SK-N-SH (cell line): ENCODE results near the gene BLVRA. TPM values are rescaled to one million over a fixed set of nuclear protein-coding genes. Genes with fewer than 3 reads are reported as not detected.
A peak's percentile ranks its signal among the peaks of the same experiment; 100 is the strongest.
"Not testable (repeated sequence)": the region's sequence is repeated elsewhere in the genome, so short reads cannot be mapped to it uniquely, and the experiment has no call there.

Experiments used
- CTCF ChIA-PET: fragments of 300-600, 350-600 bp; formaldehyde crosslinking; extraction: SDS; loops from one replicate; lab custom pipeline; 2021; lab: Yijun Ruan, JAX
- POLR2A ChIA-PET: fragments of 350-600 bp; sonication (Branson Sonifier 250); formaldehyde crosslinking; extraction: SDS; loops from one replicate; lab custom pipeline; 2020; ENCODE audit warnings: antibody characterized with exemption, inconsistent platforms; lab: Yijun Ruan, JAX
- DNase-seq: peaks from one replicate; pipeline ENCODE4 v3.0.0; 2012
- H2AFZ ChIP-seq: fragments of 200-600 bp; sonication (generic); 2 replicates; pipeline ENCODE4 v1.8.1; 2016; ENCODE audit warnings: antibody characterized with exemption, mild to moderate bottlenecking, low read depth
- H3F3A ChIP-seq: fragments of 200-600 bp; sonication (generic); replicated peaks from 2 replicates; pipeline ENCODE3; 2016; ENCODE audit warnings: antibody characterized with exemption, mild to moderate bottlenecking; ENCODE audit not compliant: insufficient read depth
- H3K27ac ChIP-seq, 2 experiments: fragments of 200-500 bp in 1 of 2; fragments of 200-600 bp in 1 of 2; sonication (Bioruptor generic) in 1 of 2; sonication (generic), shearing (Covaris generic) in 1 of 2; 2 replicates each; pipeline versions ENCODE4 v1.5.1 to v1.6.1; 2014 to 2016; ENCODE audit warnings: low read depth in 2 of 2, inconsistent platforms in 1 of 2, low read length in 1 of 2, mild to moderate bottlenecking in 1 of 2, mixed read lengths in 1 of 2
- H3K27me3 ChIP-seq: fragments of 200-600 bp; sonication (generic), shearing (Covaris generic); 2 replicates; pipeline ENCODE4 v1.6.1; 2016; ENCODE audit warnings: mixed run types; ENCODE audit not compliant: insufficient read depth
- H3K36me3 ChIP-seq, 2 experiments: fragments of 200-500 bp in 1 of 2; fragments of 200-600 bp in 1 of 2; sonication (Bioruptor generic) in 1 of 2; sonication (generic) in 1 of 2; replicated peaks in 1 of 2; 2 replicates each; pipeline versions ENCODE3 to v1.5.1; 2014 to 2016; ENCODE audit warnings: low read length in 1 of 2, mild to moderate bottlenecking in 1 of 2; ENCODE audit not compliant: insufficient read depth in 2 of 2, control insufficient read depth in 1 of 2
- H3K4me1 ChIP-seq, 2 experiments: fragments of 200-500 bp in 1 of 2; fragments of 200-600 bp in 1 of 2; sonication (Bioruptor generic) in 1 of 2; sonication (generic), shearing (Covaris generic) in 1 of 2; 2 replicates each; pipeline versions ENCODE4 v1.5.1 to v1.6.1; 2014 to 2016; ENCODE audit warnings: low read depth in 1 of 2, low read length in 1 of 2, mixed run types in 1 of 2; ENCODE audit not compliant: insufficient read depth in 2 of 2, control insufficient read depth in 1 of 2
- H3K4me2 ChIP-seq: fragments of 200-600 bp; sonication (generic), shearing (Covaris generic); 2 replicates; pipeline ENCODE4 v1.6.1; 2017; ENCODE audit warnings: mixed run types
- H3K4me3 ChIP-seq, 2 experiments: fragments of 200-500 bp in 1 of 2; fragments of 200-600 bp in 1 of 2; sonication (Bioruptor generic) in 1 of 2; sonication (generic), shearing (Covaris generic) in 1 of 2; 2 replicates each; pipeline versions ENCODE4 v1.5.1 to v1.8.1; 2014 to 2016; ENCODE audit warnings: low read depth in 2 of 2, inconsistent platforms in 1 of 2, low read length in 1 of 2, mild to moderate bottlenecking in 1 of 2, mixed read lengths in 1 of 2, moderate library complexity in 1 of 2
- H3K79me2 ChIP-seq: fragments of 200-600 bp; sonication (generic); 2 replicates; pipeline ENCODE4 v1.8.1; 2017; ENCODE audit warnings: mild to moderate bottlenecking; ENCODE audit not compliant: insufficient read depth
- H3K9ac ChIP-seq: fragments of 200-600 bp; sonication (generic); 2 replicates; pipeline ENCODE4 v1.6.1; 2017; ENCODE audit warnings: mixed run types
- H3K9me2 ChIP-seq: fragments of 200-600 bp; sonication (generic); 2 replicates; pipeline ENCODE4 v1.6.1; 2017; ENCODE audit warnings: mixed run types
- H3K9me3 ChIP-seq: fragments of 200-600 bp; sonication (generic); 2 replicates; pipeline ENCODE4 v1.6.1; 2017; ENCODE audit warnings: mixed run types, mild to moderate bottlenecking, moderate library complexity
- H4K20me1 ChIP-seq: fragments of 200-600 bp; sonication (generic); 2 replicates; pipeline ENCODE4 v1.6.1; 2017; ENCODE audit warnings: mild to moderate bottlenecking, mixed run types; ENCODE audit not compliant: insufficient read depth
- CTCF ChIP-seq: fragments of 200-600 bp; sonication (generic); IDR thresholded peaks from 2 replicates; pipeline ENCODE4 v1.6.1; 2017; ENCODE audit warnings: antibody characterized with exemption, mild to moderate bottlenecking, moderate library complexity
- EP300 ChIP-seq, 2 experiments: IDR thresholded peaks; 2 replicates each; pipeline versions ENCODE4 v1.4.0 to v1.6.1; 2012; ENCODE audit warnings: borderline replicate concordance in 1 of 2, low read depth in 1 of 2, low read length in 1 of 2
- EZH2phosphoT487 ChIP-seq: fragments of 200-600 bp; sonication (generic); IDR thresholded peaks from 2 replicates; pipeline ENCODE4 v1.6.1; 2017; ENCODE audit warnings: low read depth, mixed run types, mild to moderate bottlenecking, antibody characterized with exemption, moderate library complexity, borderline replicate concordance
- FOXJ3 ChIP-seq: sonication (generic); formaldehyde crosslinking; IDR thresholded peaks from 2 replicates; pipeline ENCODE4 v1.5.1; 2020; ENCODE audit warnings: mild to moderate bottlenecking, missing genetic modification reagents
- FOXM1 ChIP-seq: IDR thresholded peaks from 2 replicates; pipeline ENCODE4 v1.4.0; 2012; ENCODE audit warnings: low read depth, mild to moderate bottlenecking
- MAX ChIP-seq: IDR thresholded peaks from 2 replicates; pipeline ENCODE4 v1.4.0; 2012; ENCODE audit warnings: low read depth
- MEF2A ChIP-seq: IDR thresholded peaks from 2 replicates; pipeline ENCODE4 v1.4.0; 2012; ENCODE audit warnings: low read depth, borderline replicate concordance
- RAD21 ChIP-seq: IDR thresholded peaks from 2 replicates; pipeline ENCODE4 v1.6.1; 2012; ENCODE audit warnings: mild to moderate bottlenecking, low read length
- REST ChIP-seq: IDR thresholded peaks from 2 replicates; pipeline ENCODE4 v1.6.1; 2012; ENCODE audit warnings: mild to moderate bottlenecking, low read depth, low read length, moderate library complexity
- RXRA ChIP-seq: IDR thresholded peaks from 2 replicates; pipeline ENCODE4 v1.4.0; 2012; ENCODE audit warnings: low read depth, mild to moderate bottlenecking, borderline replicate concordance
- SIN3A ChIP-seq: IDR thresholded peaks from 2 replicates; pipeline ENCODE4 v1.6.1; 2012; ENCODE audit warnings: low read depth, mild to moderate bottlenecking, low read length, moderate library complexity, borderline replicate concordance
- TEAD4 ChIP-seq: IDR thresholded peaks from 2 replicates; pipeline ENCODE4 v1.4.0; 2012; ENCODE audit warnings: mild to moderate bottlenecking, borderline replicate concordance; ENCODE audit not compliant: insufficient read depth
- YY1 ChIP-seq: IDR thresholded peaks from 2 replicates; pipeline ENCODE4 v1.4.0; 2012; ENCODE audit warnings: low read depth, mild to moderate bottlenecking
- WGBS: methylation state at CpG from one replicate; pipeline ENCODE4 v1.1.6; 2017; ENCODE audit warnings: low lambda C conversion rate; 5-methylcytosine and 5-hydroxymethylcytosine counted together
- polyA plus RNA-seq, 3 experiments: library from polyadenylated mRNA; depleted of rRNA; stranded (reverse); fragments of >200 nt; gene quantifications; 2 replicates each; pipeline ENCODE4 v1.2.3, GENCODE V29; 2012

Gene BLVRA
- polyA plus RNA-seq, 1 of the 3 experiments (the other 2 are of a cell fraction) = 123 TPM

GRCh38 chr7:43808410-43808809, 49.9 kb downstream of the BLVRA start:
- Histone ChIP-seq H3K4me2 (no peak overlapping the region), H3K9me3 (no peaks in the 10 kb centered on the region), H3K4me3 (no peak overlapping the region), H2AFZ (no peak overlapping the region), H3F3A (no peaks in the 10 kb centered on the region), H3K27me3 (no peaks in the 10 kb centered on the region; the same call in 1 of the 2 replicates), H3K36me3 (peaks cover 31 to 43% of the 10 kb centered on the region in 2 experiments)
- CTCF ChIA-PET = interaction anchor here (1.2 kb wide), 2 partner anchors 30 to 108 kb away, joined by 3 to 5 read pairs; no protein-coding TSS in a partner anchor
- DNase-seq = no peak
- no peak for TF ChIP-seq RAD21
- no peak for TF ChIP-seq EP300 (IDR thresholded peaks at IDR 0.05; ENCODE audit: borderline replicate concordance in 1 of 2, low read depth in 1 of 2, low read length in 1 of 2)
- no peak for TF ChIP-seq SIN3A
- no peak for TF ChIP-seq MEF2A
- TF ChIP-seq EZH2phosphoT487 = no peak
- TF ChIP-seq RXRA = no peak
- TF ChIP-seq FOXM1 = no peak
- no peak for TF ChIP-seq TEAD4
- no peak for TF ChIP-seq YY1
- no peak for TF ChIP-seq REST
- TF ChIP-seq FOXJ3 (CRISPR knock-in tag) = no peak
- no peak for TF ChIP-seq MAX
- TF ChIP-seq, all 33 proteins: peak for 0
- POLR2A ChIA-PET = no interaction called here
- H3K79me2 ChIP-seq = no peaks in the 10 kb centered on the region
- H3K9me2 ChIP-seq = no peaks in the 10 kb centered on the region
- 98% methylated on average over 10 of the region's 11 CpGs for WGBS
- H3K4me1 ChIP-seq = no peaks in the 10 kb centered on the region
- no peak overlapping the region for H3K9ac ChIP-seq
- no peaks in the 10 kb centered on the region for H4K20me1 ChIP-seq
- no peak overlapping the region for H3K27ac ChIP-seq

GRCh38 chr7:43810195-43810941, 51.9 kb downstream of the BLVRA start:
- H3K4me1 ChIP-seq, H3K79me2 ChIP-seq, H3K27me3 ChIP-seq, H3K9ac ChIP-seq, H2AFZ ChIP-seq, H3K9me2 ChIP-seq, H3K4me3 ChIP-seq, POLR2A ChIA-PET, H4K20me1 ChIP-seq, DNase-seq, H3K4me2 ChIP-seq, H3F3A ChIP-seq, H3K9me3 ChIP-seq, H3K27ac ChIP-seq: not testable (repeated sequence)
- 96% methylated on average over 16 of the region's 16 CpGs for WGBS
- peaks cover 21 to 30% of the 10 kb centered on the region in 2 experiments for H3K36me3 ChIP-seq
- peak; percentile 41 for TF ChIP-seq CTCF
- peak; percentile 16; the same call in 1 of the 2 replicates for TF ChIP-seq RAD21
- TF ChIP-seq, all 33 proteins: peak for 2; not testable (repeated sequence) for 31
- CTCF ChIA-PET = interaction anchor here (0.8 to 1.2 kb wide), 3 partner anchors 10 to 228 kb away, joined by 3 to 4 read pairs (median 3); no protein-coding TSS in a partner anchor
